Parathyroid adenoma (tissue), 2 donors: ENCODE results near the gene HMBS.

Source experiments
- H2AFZ ChIP-seq: fragments of 300-600 bp; sonication (generic); one replicate; pipeline ENCODE4 v1.7.0; 2017; ENCODE audit warnings: antibody characterized with exemption, mild to moderate bottlenecking
- H3K27ac ChIP-seq: fragments of 300-600 bp; sonication (generic); one replicate; pipeline ENCODE4 v1.7.0; 2017
- H3K27me3 ChIP-seq: fragments of 300-600 bp; sonication (generic); one replicate; pipeline ENCODE4 v1.7.0; 2017; ENCODE audit warnings: low read length; ENCODE audit not compliant: control insufficient read depth, insufficient read depth
- H3K36me3 ChIP-seq: fragments of 300-600 bp; sonication (generic); one replicate; pipeline ENCODE4 v1.7.0; 2017; ENCODE audit warnings: low read length; ENCODE audit not compliant: control insufficient read depth, insufficient read depth
- H3K4me1 ChIP-seq: fragments of 300-600 bp; sonication (generic); one replicate; pipeline ENCODE4 v1.7.0; 2017; ENCODE audit warnings: control low read depth
- H3K4me2 ChIP-seq: fragments of 300-600 bp; sonication (generic); one replicate; pipeline ENCODE4 v1.7.0; 2017; ENCODE audit warnings: low read length
- H3K4me3 ChIP-seq: fragments of 300-600 bp; sonication (generic); one replicate; pipeline ENCODE4 v1.7.0; 2017; ENCODE audit warnings: low read depth, low read length
- H3K79me2 ChIP-seq: fragments of 300-600 bp; sonication (generic); one replicate; pipeline ENCODE4 v1.7.0; 2017; ENCODE audit warnings: control low read depth
- H3K9ac ChIP-seq: fragments of 300-600 bp; sonication (generic); one replicate; pipeline ENCODE4 v1.7.0; 2017; ENCODE audit warnings: mild to moderate bottlenecking
- H3K9me3 ChIP-seq: fragments of 300-600 bp; sonication (generic); one replicate; pipeline ENCODE4 v1.7.0; 2017; ENCODE audit warnings: low read length; ENCODE audit not compliant: control insufficient read depth
- TF ChIP-seq, protein P1 (sequence below): fragments of 300-600 bp; sonication (generic); IDR thresholded peaks from one replicate; pipeline ENCODE4 v1.7.0; 2017; ENCODE audit warnings: antibody characterized with exemption, mild to moderate bottlenecking
- donor health status: primary hyperparathyroidism.

The HMBS gene

DNA sequence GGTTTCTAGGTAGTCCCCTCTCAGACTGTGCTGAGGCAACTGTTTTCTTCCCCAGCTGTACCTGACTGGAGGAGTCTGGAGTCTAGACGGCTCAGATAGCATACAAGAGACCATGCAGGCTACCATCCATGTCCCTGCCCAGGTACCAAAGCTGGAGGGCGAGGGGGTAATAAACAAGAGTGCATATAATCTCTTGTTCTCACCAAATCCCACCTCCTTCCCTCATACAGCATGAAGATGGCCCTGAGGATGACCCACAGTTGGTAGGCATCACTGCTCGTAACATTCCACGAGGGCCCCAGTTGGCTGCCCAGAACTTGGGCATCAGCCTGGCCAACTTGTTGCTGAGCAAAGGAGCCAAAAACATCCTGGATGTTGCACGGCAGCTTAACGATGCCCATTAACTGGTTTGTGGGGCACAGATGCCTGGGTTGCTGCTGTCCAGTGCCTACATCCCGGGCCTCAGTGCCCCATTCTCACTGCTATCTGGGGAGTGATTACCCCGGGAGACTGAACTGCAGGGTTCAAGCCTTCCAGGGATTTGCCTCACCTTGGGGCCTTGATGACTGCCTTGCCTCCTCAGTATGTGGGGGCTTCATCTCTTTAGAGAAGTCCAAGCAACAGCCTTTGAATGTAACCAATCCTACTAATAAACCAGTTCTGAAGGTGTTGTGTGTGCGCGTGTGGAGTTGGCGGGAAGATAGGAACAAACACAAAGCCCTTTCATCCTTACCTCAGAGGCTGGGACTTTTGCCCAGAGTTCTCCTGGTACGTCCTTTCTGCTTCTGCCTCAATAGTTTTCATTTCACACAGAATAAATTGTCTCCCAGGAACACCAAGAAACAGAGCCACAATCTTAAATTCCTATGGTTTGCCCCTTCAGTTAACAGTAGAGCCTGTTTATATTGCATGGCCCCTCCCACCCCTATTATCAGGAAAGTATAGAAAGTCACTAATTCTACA, 8.5 kb downstream of the HMBS start:
- Histone ChIP-seq H2AFZ (no peak overlapping the region), H3K4me2 (peak overlapping the region; percentile 96), H3K4me3 (peak overlapping the region; percentile 77), H3K27me3 (no peaks in the 10 kb centered on the region), H3K9me3 (no peaks in the 10 kb centered on the region), H3K27ac (no peak overlapping the region), H3K79me2 (no peaks in the 10 kb centered on the region), H3K4me1 (peaks cover 7% of the 10 kb centered on the region), H3K9ac (no peak overlapping the region), H3K36me3 (no peaks in the 10 kb centered on the region)
- TF ChIP-seq, protein P1, sequence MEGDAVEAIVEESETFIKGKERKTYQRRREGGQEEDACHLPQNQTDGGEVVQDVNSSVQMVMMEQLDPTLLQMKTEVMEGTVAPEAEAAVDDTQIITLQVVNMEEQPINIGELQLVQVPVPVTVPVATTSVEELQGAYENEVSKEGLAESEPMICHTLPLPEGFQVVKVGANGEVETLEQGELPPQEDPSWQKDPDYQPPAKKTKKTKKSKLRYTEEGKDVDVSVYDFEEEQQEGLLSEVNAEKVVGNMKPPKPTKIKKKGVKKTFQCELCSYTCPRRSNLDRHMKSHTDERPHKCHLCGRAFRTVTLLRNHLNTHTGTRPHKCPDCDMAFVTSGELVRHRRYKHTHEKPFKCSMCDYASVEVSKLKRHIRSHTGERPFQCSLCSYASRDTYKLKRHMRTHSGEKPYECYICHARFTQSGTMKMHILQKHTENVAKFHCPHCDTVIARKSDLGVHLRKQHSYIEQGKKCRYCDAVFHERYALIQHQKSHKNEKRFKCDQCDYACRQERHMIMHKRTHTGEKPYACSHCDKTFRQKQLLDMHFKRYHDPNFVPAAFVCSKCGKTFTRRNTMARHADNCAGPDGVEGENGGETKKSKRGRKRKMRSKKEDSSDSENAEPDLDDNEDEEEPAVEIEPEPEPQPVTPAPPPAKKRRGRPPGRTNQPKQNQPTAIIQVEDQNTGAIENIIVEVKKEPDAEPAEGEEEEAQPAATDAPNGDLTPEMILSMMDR, result no peak

DNA sequence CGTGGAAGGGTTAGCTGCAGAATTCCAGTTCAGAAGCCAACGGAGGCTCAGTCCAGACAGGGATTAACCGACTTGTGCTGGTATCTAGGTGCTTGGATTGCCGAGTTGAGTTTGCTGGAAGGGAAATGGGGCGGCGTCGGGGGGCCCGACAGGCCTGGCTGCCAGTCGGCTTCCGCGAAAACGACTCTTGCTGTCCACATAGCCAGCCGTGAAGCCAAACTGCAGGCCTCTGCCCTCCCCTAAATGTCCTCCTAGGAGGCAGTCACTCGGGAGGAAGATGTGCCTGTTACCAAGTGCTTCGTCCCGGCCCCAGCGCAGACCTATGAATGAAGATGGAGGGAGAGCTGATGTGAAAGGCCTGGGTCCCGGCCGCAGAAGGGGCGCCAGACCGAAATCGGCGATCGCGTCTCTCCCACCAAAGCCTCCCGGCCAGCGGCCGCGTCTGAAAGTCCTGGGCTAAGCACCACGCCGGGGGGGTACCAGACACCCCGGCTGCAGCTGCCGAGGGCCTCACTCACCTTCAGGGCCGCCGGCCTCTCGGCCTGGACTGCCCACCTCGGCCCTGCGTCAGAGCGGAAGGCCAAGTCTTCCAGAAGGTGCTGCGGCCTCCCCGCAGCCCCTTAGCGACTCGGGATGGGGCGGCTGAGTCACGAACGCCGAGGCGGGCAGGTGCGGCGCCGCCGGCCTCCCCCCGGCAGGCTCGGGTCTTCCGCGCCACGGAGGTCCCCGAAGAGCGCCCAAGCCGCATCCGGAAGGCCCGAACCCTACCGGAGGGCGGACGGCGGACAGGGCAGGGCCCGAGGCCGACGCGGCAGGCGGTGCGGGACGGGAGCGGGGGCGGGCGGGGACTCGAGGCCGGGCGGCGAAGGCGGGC, 9.5 kb downstream of the HMBS start:
- H3K36me3 ChIP-seq, result no peaks in the 10 kb centered on the region
- peak overlapping the region; percentile 96 for H3K4me2 ChIP-seq
- H2AFZ ChIP-seq, result peak overlapping the region; percentile 82
- no peaks in the 10 kb centered on the region for H3K79me2 ChIP-seq
- TF ChIP-seq, protein P1, result no peak
- peak overlapping the region; percentile 78 for H3K27ac ChIP-seq
- H3K9me3 ChIP-seq, result no peaks in the 10 kb centered on the region
- H3K9ac ChIP-seq, result peak overlapping the region; percentile 46
- peaks cover 7% of the 10 kb centered on the region for H3K4me1 ChIP-seq
- peak overlapping the region; percentile 77 for H3K4me3 ChIP-seq
- no peaks in the 10 kb centered on the region for H3K27me3 ChIP-seq

DNA sequence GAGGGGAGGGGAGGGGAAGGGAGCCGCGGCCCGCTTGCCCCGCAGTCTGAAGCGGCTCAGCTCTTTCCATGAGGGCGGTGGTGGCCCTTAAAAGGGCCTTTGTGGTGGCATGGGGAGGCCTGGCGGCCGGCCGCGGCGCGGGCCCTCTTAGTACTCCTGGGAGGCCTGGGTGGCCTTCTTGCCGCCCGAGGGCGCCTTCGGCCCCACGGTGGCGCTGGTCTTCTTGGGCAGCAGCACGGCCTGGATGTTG, 10.1 kb downstream of the HMBS start:
- no peaks in the 10 kb centered on the region for H3K79me2 ChIP-seq
- TF ChIP-seq, protein P1, result peak; percentile 52
- peak overlapping the region; percentile 82 for H2AFZ ChIP-seq
- H3K4me2 ChIP-seq, result peak overlapping the region; percentile 96
- H3K27me3 ChIP-seq, result no peaks in the 10 kb centered on the region
- peak overlapping the region; percentile 77 for H3K4me3 ChIP-seq
- H3K36me3 ChIP-seq, result no peaks in the 10 kb centered on the region
- H3K4me1 ChIP-seq, result peaks cover 7% of the 10 kb centered on the region
- H3K9ac ChIP-seq, result peak overlapping the region; percentile 46
- no peaks in the 10 kb centered on the region for H3K9me3 ChIP-seq
- H3K27ac ChIP-seq, result peak overlapping the region; percentile 78

DNA sequence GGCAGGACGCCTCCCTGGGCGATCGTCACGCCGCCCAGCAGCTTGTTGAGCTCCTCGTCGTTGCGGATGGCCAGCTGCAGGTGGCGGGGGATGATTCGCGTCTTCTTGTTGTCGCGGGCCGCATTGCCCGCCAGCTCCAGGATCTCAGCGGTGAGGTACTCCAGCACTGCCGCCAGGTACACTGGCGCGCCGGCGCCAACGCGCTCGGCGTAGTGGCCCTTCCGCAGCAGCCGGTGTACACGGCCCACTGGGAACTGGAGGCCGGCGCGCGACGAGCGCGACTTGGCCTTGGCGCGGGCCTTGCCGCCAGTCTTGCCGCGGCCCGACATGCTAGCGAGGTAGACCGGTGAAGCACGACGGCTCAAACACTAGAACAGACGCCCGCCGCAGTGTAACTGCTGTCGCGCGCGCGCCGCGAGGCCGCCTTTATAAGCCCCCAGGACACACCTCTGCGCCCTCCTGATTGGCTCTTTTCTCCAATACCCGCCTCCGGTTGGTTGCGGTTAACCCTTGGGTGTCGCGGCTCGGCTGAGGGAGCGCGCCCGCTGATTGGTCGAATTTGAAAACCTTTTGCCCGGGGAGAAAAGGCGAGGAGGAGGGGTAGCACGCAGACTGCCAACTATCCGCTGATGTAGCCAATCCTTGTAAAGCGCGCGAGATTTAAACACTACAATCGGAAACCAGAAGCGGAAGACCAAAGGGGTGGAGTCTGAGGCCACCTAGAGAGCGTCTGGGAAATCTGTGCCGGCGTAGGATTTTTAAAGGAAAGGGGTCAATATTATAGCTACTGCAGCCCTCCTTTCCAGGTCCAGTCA, 10.6 kb downstream of the HMBS start:
- H3K36me3 ChIP-seq, result no peaks in the 10 kb centered on the region
- H3K79me2 ChIP-seq, result no peaks in the 10 kb centered on the region
- TF ChIP-seq, protein P1, result peak; percentile 12

More for the DNA sequence above, 10.6 kb downstream of the HMBS start:
- Histone ChIP-seq H3K27ac (peak overlapping the region; percentile 78), H2AFZ (peak overlapping the region; percentile 82), H3K4me1 (peaks cover 7% of the 10 kb centered on the region), H3K4me2 (peak overlapping the region; percentile 96), H3K27me3 (no peaks in the 10 kb centered on the region), H3K9me3 (no peaks in the 10 kb centered on the region), H3K4me3 (peak overlapping the region; percentile 77), H3K9ac (no peak overlapping the region)
